Sigmoid colon (tissue), 7 donors: ENCODE measurements around the gene STRADA. TPM values are rescaled to one million over a fixed set of nuclear protein-coding genes. Genes with fewer than 3 reads are reported as not detected.
"Not testable (repeated sequence)": the region's sequence is repeated elsewhere in the genome, so short reads cannot be mapped to it uniquely, and the experiment has no call there.

Source experiments
- DNase-seq: peaks from one replicate; pipeline ENCODE4 v3.0.0-alpha.2; 2019
- H3K27ac ChIP-seq, 4 donors: fragments of 200-600 bp; sonication (generic); one replicate each; pipeline ENCODE4 v1.5.1; 2016 to 2019; ENCODE audit warnings: mild to moderate bottlenecking in 1 of 4
- H3K27me3 ChIP-seq, 3 donors: fragments of 200-600 bp; sonication (generic); one replicate each; pipeline ENCODE4 v1.5.1; 2019; ENCODE audit warnings: mild to moderate bottlenecking in 1 of 3
- H3K36me3 ChIP-seq, 4 donors: fragments of 200-600 bp; sonication (generic); one replicate each; pipeline ENCODE4 v1.5.1; 2016 to 2019
- H3K4me1 ChIP-seq, 4 donors: fragments of 200-600 bp; sonication (generic); one replicate each; pipeline ENCODE4 v1.5.1; 2017 to 2019
- H3K4me3 ChIP-seq, 4 donors: fragments of 200-600 bp; sonication (generic); one replicate each; pipeline ENCODE4 v1.5.1; 2017 to 2019; ENCODE audit warnings: mild to moderate bottlenecking in 2 of 4, moderate library complexity in 1 of 4
- H3K9me3 ChIP-seq, 4 donors: fragments of 200-600 bp in 3 of 4; sonication (generic) in 3 of 4; one replicate each; pipeline versions ENCODE4 v1.5.1 to v1.6.1; 2013 to 2019
- CTCF ChIP-seq, 4 experiments: fragments of 450-650 bp in 3 of 4; fragments of 200-600 bp in 1 of 4; IDR thresholded peaks; one replicate each; pipeline ENCODE4 v1.5.1; 2016 to 2019; ENCODE audit warnings: antibody characterized with exemption in 4 of 4, mild to moderate bottlenecking in 3 of 4, moderate library complexity in 2 of 4
- EP300 ChIP-seq, 4 donors: sonication (generic); formaldehyde crosslinking; IDR thresholded peaks; one replicate each; pipeline ENCODE4 v1.6.1; 2017; ENCODE audit warnings: antibody characterized with exemption in 4 of 4
- POLR2A ChIP-seq, 2 donors: fragments of 450-650 bp; IDR thresholded peaks; one replicate each; pipeline ENCODE4 v1.6.1; 2016; ENCODE audit warnings: antibody characterized with exemption in 2 of 2, mild to moderate bottlenecking in 2 of 2, moderate library complexity in 2 of 2
- POLR2AphosphoS5 ChIP-seq, 4 donors: sonication (generic); formaldehyde crosslinking; IDR thresholded peaks; one replicate each; pipeline ENCODE4 v1.6.1; 2017; ENCODE audit warnings: antibody characterized with exemption in 4 of 4
- WGBS, 2 donors: extraction: QIAGEN DNeasy Blood & Tissue Kit; methylation state at CpG; one replicate each; pipeline ENCODE4 v1.1.7; 2013; 5-methylcytosine and 5-hydroxymethylcytosine counted together
- intact Hi-C: fragments of 100-400 bp; cut with DNase I; formaldehyde crosslinking; loops from one replicate; pipeline ENCODE4 v1.15.1; 2023
- polyA plus RNA-seq, 3 donors: library from polyadenylated mRNA; stranded (reverse); fragments of 200-250 nt; gene quantifications; one replicate each; pipeline ENCODE4 v1.2.3, GENCODE V29; 2013
- total RNA-seq, 4 donors: library from RNA; depleted of rRNA; stranded (reverse); fragments of >200 nt; gene quantifications; one replicate each; pipeline ENCODE4 v1.1.0, GENCODE V29; 2016
- donor health status: healthy with polysubstance abuse.
- donor health status: Bipolar disorder and iron deficiency.
- donor health status: healthy.

STRADA gene
- total and polyA plus RNA-seq, 7 donors, result 7.2 to 45.1 (median 20.0) TPM

GRCh38 chr17:63735691-63736090 is 5.9 kb downstream of the STRADA start:
- Histone ChIP-seq H3K36me3 (peaks cover 0 to 8% (median 0%) of the 10 kb centered on the region in 4 donors), H3K27me3 (no peaks in the 10 kb centered on the region), H3K4me3 (no peak overlapping the region), H3K4me1 (peaks cover 0 to 7% (median 7%) of the 10 kb centered on the region in 4 donors), H3K9me3 (no peaks in the 10 kb centered on the region), H3K27ac (no peak overlapping the region)
- intact Hi-C loops, result no loop called here
- no peak for DNase-seq
- WGBS, 2 donors, result 94 to 95% methylated on average over 8 of the region's 8 CpGs
- TF ChIP-seq POLR2AphosphoS5 (IDR thresholded peaks at IDR 0.05) (no peak), CTCF (IDR thresholded peaks at IDR 0.05) (no peak), EP300 (IDR thresholded peaks at IDR 0.05) (no peak), POLR2A (IDR thresholded peaks at IDR 0.05) (no peak)

- TF ChIP-seq EP300 (IDR thresholded peaks at IDR 0.05) (no peak), POLR2AphosphoS5 (IDR thresholded peaks at IDR 0.05) (no peak), CTCF (IDR thresholded peaks at IDR 0.05) (no peak), POLR2A (IDR thresholded peaks at IDR 0.05) (no peak)
- H3K4me3 ChIP-seq, result no peak overlapping the region
- intact Hi-C loops, result no loop called here
- peaks cover 0 to 53% (median 7%) of the 10 kb centered on the region in 4 donors for H3K36me3 ChIP-seq
- no peak for DNase-seq
- 66 to 86% methylated on average over 2 of the region's 2 CpGs for WGBS, 2 donors
- no peaks in the 10 kb centered on the region for H3K9me3 ChIP-seq
- H3K4me1 ChIP-seq, result no peaks in the 10 kb centered on the region
- H3K27ac ChIP-seq, result no peak overlapping the region
- H3K27me3 ChIP-seq, result no peaks in the 10 kb centered on the region
Observed at GRCh38 chr17:63722403-63722802, 19.2 kb downstream of the STRADA start.

GRCh38 chr17:63720194-63720593 is 21.4 kb downstream of the STRADA start:
- 97 to 98% methylated on average over 5 of the region's 5 CpGs for WGBS, 2 donors
- H3K9me3 ChIP-seq, H3K27ac ChIP-seq, H3K27me3 ChIP-seq, intact Hi-C loops, DNase-seq, H3K4me3 ChIP-seq, H3K4me1 ChIP-seq: not testable (repeated sequence)
- H3K36me3 ChIP-seq, result peaks cover 0 to 38% (median 3%) of the 10 kb centered on the region in 4 donors

- intact Hi-C loops, result no loop called here
- H3K36me3 ChIP-seq, result peaks cover 0 to 36% (median 0%) of the 10 kb centered on the region in 4 donors
- DNase-seq, result no peak
- H3K27ac ChIP-seq, result no peak overlapping the region
- H3K4me3 ChIP-seq, result no peak overlapping the region
- H3K4me1 ChIP-seq, result no peaks in the 10 kb centered on the region
- 87 to 91% methylated on average over 5 of the region's 5 CpGs for WGBS, 2 donors
- TF ChIP-seq EP300 (IDR thresholded peaks at IDR 0.05), result no peak
- TF ChIP-seq POLR2AphosphoS5 (IDR thresholded peaks at IDR 0.05), result no peak
- TF ChIP-seq POLR2A (IDR thresholded peaks at IDR 0.05), result no peak
- no peak for TF ChIP-seq CTCF (IDR thresholded peaks at IDR 0.05)
- H3K9me3 ChIP-seq, result no peaks in the 10 kb centered on the region
- H3K27me3 ChIP-seq, result no peaks in the 10 kb centered on the region
Observed at GRCh38 chr17:63718988-63719387, 22.6 kb downstream of the STRADA start.

- intact Hi-C loops, result no loop called here
- H3K4me1 ChIP-seq, result no peaks in the 10 kb centered on the region
- WGBS, 2 donors, result 90 to 92% methylated on average over 3 of the region's 3 CpGs
- no peak for DNase-seq
- H3K36me3 ChIP-seq, result peaks cover 0 to 42% (median 16%) of the 10 kb centered on the region in 4 donors
- H3K4me3 ChIP-seq, result no peak overlapping the region
- H3K27ac ChIP-seq, result no peak overlapping the region
- TF ChIP-seq POLR2AphosphoS5 (IDR thresholded peaks at IDR 0.05) (no peak), CTCF (IDR thresholded peaks at IDR 0.05) (no peak)
- no peaks in the 10 kb centered on the region for H3K9me3 ChIP-seq
- H3K27me3 ChIP-seq, result no peaks in the 10 kb centered on the region
Observed at GRCh38 chr17:63716426-63716825, 25.2 kb downstream of the STRADA start.
